ENCODE results near the gene ARGLU1. TPM values are rescaled to one million over a fixed set of nuclear protein-coding genes. Genes with fewer than 3 reads are reported as not detected.

Gene ARGLU1
- total and polyA plus RNA-seq, 9 of the 15 experiments (the other 6 are each of a cell fraction or from before 2014, with no cell fraction given), result 19.3 to 99.9 (median 49.3) TPM

DNA sequence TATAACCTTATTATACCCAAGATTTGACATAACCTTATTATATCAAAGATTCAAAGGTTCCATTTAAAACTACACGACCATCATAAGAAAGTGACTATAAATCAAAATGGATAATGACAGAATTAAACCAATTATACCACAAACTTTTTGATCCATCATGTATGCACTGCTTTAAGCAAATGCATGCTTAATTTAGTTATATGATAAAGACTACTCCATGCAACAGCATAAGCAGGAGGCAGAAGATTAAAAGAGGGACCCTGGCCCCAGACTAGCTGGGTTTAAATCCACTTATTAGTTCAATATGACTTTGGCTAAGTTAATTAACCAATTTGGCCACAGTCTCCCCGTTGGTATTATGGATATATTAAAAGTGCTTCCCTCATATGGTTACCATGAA lies 43.8 kb downstream of the ARGLU1 start:
- Histone ChIP-seq H3K9me1 (ENCODE audit: control insufficient read depth, insufficient read depth, low read length) (no peaks in the 10 kb centered on the region), H3K27ac (ENCODE audit: extremely low read depth, low read depth, low read length) (no peak overlapping the region), H4K20me1 (replicated peaks; ENCODE audit: control insufficient read depth, insufficient read depth, low read length) (no peaks in the 10 kb centered on the region), H3K36me3 (ENCODE audit: control insufficient read depth, insufficient read depth, low read length) (no peaks in the 10 kb centered on the region), H2AFZ (ENCODE audit: low read depth, low read length) (no peak overlapping the region), H3K4me2 (ENCODE audit: insufficient read depth, low read length) (no peak overlapping the region), H3K4me3 (no peak overlapping the region), H3K4me1 (replicated peaks in 1 of 2; ENCODE audit: control insufficient read depth in 2 of 2, insufficient read depth in 2 of 2, low read length in 2 of 2) (no peaks in the 10 kb centered on the region), H3K9me3 (replicated peaks; ENCODE audit: control insufficient read depth, insufficient read depth, low read depth, low read length) (no peaks in the 10 kb centered on the region), H3K79me2 (ENCODE audit: control insufficient read depth, insufficient read depth, low read length) (no peaks in the 10 kb centered on the region), H3K9ac (ENCODE audit: insufficient read depth in 1 of 2, low read depth in 2 of 2, low read length in 2 of 2) (no peak overlapping the region), H3K27me3 (ENCODE audit: control insufficient read depth in 2 of 2, insufficient read depth in 2 of 2, low read length in 2 of 2) (no peaks in the 10 kb centered on the region)
- in situ Hi-C loops (cut with MboI), result no loop called here
- intact Hi-C loops (cut with micrococcal nuclease), result no loop called here
- no peak for DNase-seq (ENCODE audit: extremely low read depth in 1 of 4, low spot score in 3 of 4)
- no peak for TF ChIP-seq NONO (IDR thresholded peaks at IDR 0.05; ENCODE audit: low read depth in 2 of 2, low read length in 1 of 2)
- TF ChIP-seq, protein P1, sequence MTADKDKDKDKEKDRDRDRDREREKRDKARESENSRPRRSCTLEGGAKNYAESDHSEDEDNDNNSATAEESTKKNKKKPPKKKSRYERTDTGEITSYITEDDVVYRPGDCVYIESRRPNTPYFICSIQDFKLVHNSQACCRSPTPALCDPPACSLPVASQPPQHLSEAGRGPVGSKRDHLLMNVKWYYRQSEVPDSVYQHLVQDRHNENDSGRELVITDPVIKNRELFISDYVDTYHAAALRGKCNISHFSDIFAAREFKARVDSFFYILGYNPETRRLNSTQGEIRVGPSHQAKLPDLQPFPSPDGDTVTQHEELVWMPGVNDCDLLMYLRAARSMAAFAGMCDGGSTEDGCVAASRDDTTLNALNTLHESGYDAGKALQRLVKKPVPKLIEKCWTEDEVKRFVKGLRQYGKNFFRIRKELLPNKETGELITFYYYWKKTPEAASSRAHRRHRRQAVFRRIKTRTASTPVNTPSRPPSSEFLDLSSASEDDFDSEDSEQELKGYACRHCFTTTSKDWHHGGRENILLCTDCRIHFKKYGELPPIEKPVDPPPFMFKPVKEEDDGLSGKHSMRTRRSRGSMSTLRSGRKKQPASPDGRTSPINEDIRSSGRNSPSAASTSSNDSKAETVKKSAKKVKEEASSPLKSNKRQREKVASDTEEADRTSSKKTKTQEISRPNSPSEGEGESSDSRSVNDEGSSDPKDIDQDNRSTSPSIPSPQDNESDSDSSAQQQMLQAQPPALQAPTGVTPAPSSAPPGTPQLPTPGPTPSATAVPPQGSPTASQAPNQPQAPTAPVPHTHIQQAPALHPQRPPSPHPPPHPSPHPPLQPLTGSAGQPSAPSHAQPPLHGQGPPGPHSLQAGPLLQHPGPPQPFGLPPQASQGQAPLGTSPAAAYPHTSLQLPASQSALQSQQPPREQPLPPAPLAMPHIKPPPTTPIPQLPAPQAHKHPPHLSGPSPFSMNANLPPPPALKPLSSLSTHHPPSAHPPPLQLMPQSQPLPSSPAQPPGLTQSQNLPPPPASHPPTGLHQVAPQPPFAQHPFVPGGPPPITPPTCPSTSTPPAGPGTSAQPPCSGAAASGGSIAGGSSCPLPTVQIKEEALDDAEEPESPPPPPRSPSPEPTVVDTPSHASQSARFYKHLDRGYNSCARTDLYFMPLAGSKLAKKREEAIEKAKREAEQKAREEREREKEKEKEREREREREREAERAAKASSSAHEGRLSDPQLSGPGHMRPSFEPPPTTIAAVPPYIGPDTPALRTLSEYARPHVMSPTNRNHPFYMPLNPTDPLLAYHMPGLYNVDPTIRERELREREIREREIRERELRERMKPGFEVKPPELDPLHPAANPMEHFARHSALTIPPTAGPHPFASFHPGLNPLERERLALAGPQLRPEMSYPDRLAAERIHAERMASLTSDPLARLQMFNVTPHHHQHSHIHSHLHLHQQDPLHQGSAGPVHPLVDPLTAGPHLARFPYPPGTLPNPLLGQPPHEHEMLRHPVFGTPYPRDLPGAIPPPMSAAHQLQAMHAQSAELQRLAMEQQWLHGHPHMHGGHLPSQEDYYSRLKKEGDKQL (CRISPR knock-in tag; IDR thresholded peaks at IDR 0.05; ENCODE audit: borderline replicate concordance), result no peak
- TF ChIP-seq RFX1 (IDR thresholded peaks at IDR 0.05), result no peak
- TF ChIP-seq XRCC3 (IDR thresholded peaks at IDR 0.05), result no peak
- no peak for TF ChIP-seq ZNF263 (CRISPR knock-in tag; IDR thresholded peaks at IDR 0.05; ENCODE audit: borderline replicate concordance)
- TF ChIP-seq, protein P2, sequence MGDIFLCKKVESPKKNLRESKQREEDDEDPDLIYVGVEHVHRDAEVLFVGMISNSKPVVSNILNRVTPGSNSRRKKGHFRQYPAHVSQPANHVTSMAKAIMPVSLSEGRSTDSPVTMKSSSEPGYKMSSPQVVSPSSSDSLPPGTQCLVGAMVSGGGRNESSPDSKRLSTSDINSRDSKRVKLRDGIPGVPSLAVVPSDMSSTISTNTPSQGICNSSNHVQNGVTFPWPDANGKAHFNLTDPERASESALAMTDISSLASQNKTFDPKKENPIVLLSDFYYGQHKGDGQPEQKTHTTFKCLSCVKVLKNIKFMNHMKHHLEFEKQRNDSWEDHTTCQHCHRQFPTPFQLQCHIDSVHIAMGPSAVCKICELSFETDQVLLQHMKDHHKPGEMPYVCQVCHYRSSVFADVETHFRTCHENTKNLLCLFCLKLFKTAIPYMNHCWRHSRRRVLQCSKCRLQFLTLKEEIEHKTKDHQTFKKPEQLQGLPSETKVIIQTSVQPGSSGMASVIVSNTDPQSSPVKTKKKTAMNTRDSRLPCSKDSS (IDR thresholded peaks at IDR 0.05; ENCODE audit: low read depth, partially characterized antibody), result no peak
- no peak for ATAC-seq
- BruUV-seq (replicated peaks), result no TSS peak
- WGBS (ENCODE audit: insufficient coverage, low coverage, missing lambda C conversion rate), result 0% methylated on average over 2 of the region's 2 CpGs
- no peak for FAIRE-seq
- CTCF ChIA-PET (ENCODE audit: low intra/inter-chr PET ratio), result no interaction called here
- POLR2A ChIA-PET, result no interaction called here
